Cardiac fibroblast (primary cell): ENCODE measurements around the gene CXCL9.
"Not testable (repeated sequence)": the region's sequence is repeated elsewhere in the genome, so short reads cannot be mapped to it uniquely, and the experiment has no call there.

Source experiments
- DNase-seq, 2 donors: peaks; one replicate each; pipeline versions ENCODE4 v3.0.0 to v3.0.0-alpha.2; 2010; ENCODE audit warnings: low read depth in 2 of 2
- H3K4me3 ChIP-seq, 2 donors: replicated peaks in 1 of 2; 1 replicate in 1 of 2; 2 replicates in 1 of 2; pipeline ENCODE4 v1.5.1; 2011; ENCODE audit warnings: low read depth in 2 of 2, low read length in 2 of 2, mild to moderate bottlenecking in 2 of 2, moderate library complexity in 1 of 2
- TF ChIP-seq, protein P1 (sequence below): IDR thresholded peaks from one replicate; pipeline ENCODE4 v1.5.1; 2011; ENCODE audit warnings: low read depth, mild to moderate bottlenecking, low read length, inconsistent platforms

CXCL9 gene

DNA sequence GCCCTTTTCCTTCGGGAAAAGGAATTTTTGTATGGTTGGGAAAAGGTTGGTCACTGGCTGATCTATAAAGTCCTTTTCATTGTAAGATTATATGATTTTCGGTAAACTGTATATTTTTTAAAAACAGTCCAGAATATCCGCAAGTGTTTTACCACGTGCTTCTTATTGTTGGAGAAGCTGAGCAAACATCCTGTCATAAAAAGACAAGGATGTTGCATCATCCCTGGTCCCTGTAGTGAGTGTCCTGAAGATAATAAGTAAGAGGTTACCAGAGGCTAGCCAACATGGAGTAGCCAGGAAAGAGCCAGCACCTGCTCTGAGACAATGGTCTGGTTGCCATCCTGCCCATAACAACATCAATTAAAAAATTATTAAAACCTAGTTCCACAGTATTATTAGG, 5.1 kb downstream of the CXCL9 start:
- H3K4me3 ChIP-seq = no peak overlapping the region
- TF ChIP-seq, protein P1, sequence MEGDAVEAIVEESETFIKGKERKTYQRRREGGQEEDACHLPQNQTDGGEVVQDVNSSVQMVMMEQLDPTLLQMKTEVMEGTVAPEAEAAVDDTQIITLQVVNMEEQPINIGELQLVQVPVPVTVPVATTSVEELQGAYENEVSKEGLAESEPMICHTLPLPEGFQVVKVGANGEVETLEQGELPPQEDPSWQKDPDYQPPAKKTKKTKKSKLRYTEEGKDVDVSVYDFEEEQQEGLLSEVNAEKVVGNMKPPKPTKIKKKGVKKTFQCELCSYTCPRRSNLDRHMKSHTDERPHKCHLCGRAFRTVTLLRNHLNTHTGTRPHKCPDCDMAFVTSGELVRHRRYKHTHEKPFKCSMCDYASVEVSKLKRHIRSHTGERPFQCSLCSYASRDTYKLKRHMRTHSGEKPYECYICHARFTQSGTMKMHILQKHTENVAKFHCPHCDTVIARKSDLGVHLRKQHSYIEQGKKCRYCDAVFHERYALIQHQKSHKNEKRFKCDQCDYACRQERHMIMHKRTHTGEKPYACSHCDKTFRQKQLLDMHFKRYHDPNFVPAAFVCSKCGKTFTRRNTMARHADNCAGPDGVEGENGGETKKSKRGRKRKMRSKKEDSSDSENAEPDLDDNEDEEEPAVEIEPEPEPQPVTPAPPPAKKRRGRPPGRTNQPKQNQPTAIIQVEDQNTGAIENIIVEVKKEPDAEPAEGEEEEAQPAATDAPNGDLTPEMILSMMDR = no peak
- DNase-seq = peak; percentile 17 to 79

DNA sequence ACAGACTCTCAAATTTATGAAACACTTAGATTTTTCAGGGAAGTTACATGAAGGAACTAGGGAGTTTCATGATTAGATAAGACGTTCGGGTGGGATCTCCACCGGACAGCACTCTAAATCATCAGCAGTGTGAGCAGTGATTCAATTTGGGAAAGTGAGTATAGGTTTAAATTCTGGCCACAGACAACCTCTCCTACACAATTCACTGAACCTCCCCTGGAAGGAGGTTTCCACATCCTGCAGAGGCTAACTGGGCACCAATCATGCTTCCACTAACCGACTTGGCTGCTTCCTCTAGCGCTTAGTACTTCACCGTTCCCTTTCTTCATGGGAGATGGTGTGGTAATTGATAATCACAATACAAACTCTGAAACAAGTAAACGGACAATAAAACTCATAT, 5.6 kb downstream of the CXCL9 start:
- no peak for DNase-seq
- no peak overlapping the region for H3K4me3 ChIP-seq
- TF ChIP-seq, protein P1 = no peak

DNA sequence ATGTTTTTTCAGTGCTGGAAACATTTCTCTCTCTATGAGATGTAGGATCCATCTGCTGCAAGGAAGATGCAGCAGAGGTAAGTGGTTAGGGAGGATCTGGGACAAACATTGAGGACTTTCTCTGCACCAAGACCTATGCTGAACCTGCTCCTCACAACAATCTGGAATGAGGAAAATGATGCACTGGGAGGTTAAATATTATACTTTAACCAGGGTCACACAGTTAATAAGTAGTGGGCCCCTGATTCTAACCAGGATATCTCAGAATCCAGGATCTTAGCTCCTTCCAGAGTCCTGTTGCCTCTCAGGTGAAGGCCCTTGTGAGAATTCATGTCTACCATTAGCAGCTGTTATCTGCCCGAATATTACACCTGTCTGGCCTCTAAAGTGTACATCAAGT, 7.0 kb downstream of the CXCL9 start:
- DNase-seq = no peak
- TF ChIP-seq, protein P1 = no peak
- no peak overlapping the region for H3K4me3 ChIP-seq

DNA sequence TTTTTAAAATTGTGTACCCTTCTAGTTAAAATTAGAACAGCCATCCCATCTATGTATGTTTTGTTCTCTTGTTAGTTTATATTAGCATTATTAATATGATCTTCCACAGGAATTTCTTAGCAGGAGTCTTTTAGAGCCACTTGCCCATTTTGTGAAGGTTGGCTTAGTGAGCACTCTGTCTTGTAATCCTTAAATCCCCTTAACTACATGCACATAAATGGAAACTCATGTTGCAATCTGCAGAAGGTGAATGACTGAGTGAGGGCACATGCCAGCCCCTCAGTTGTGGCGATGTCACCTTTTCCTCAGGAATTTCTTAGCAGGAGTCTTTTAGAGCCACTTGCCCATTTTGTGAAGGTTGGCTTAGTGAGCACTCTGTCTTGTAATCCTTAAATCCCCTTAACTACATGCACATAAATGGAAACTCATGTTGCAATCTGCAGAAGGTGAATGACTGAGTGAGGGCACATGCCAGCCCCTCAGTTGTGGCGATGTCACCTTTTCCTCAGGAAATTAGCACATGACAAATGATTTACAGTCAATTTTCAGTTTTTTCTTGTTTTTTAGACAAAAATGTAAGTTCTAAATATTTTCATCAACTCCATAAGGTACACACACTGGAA, 8.7 kb downstream of the CXCL9 start:
- not testable (repeated sequence) for DNase-seq, H3K4me3 ChIP-seq

DNA sequence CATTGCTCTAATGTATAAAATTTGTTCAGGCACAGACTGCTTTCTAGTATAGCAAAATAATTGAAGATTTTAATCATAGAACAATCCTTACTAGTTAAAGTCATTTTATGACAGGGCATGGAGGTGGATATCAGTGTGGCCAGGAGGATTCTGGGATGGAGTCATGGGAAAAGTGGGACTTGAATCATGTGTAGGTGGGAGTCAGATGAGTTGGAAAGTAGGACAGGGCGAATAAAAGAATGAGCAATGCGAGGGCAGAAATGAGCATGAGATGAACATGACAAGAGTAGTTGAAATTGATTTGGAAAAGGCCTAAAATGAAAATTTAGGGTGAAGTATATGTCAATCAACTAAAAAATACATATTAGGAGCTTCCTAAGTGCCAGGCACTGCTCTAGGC, 9.4 kb downstream of the CXCL9 start:
- TF ChIP-seq, protein P1 = no peak
- DNase-seq = no peak
- no peak overlapping the region for H3K4me3 ChIP-seq

DNA sequence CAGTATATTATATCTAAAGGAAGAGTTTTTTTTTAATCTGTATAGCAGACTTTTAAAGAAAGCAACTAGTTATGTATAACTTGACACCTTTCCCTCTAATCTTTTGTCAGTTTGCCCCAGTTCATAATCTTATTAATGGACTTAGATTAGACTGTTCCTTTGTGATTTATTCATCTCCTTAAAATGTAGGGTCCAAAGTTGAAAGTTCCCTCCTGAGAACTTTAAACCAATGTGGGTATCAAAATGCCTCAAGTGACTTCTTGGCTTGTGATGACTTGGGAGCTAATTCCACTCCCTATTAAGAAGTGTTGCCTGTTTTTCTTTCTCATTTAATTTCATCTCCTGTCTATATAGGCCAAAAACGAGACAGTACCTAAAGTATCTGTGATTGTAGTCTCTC, 10.2 kb downstream of the CXCL9 start:
- TF ChIP-seq, protein P1 = no peak
- no peak for DNase-seq
- no peak overlapping the region for H3K4me3 ChIP-seq

DNA sequence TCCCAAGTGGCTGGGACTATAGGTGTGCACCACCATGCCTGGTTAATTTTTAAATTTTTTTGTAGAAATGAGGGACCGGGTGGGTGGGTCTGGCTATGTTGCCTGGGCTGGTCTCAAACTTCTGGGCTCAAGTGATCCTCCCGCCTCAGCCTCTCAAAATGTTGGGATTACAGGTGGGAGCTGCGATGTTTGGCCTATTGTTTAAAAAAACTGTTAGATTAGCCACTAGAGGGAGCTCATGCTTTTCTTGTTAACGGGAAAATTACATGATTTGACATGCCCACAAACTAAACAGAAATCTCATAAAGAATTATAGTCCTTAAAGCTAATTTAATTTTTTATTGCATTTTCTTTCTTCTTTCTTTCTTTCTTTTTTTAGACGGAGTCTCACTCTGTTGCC, 11.6 kb downstream of the CXCL9 start:
- DNase-seq = peak; percentile 72
- TF ChIP-seq, protein P1 = peak; percentile 34
- no peak overlapping the region for H3K4me3 ChIP-seq
